Measurements from ENCODE around the gene HACD3.

Gene HACD3

GRCh38 chr15:65610871-65611718, 80.8 kb downstream of the HACD3 start, which contains the start of gene INTS14:
Gene INTS14 (minus strand): TSS chr15:65611131. CDS start chr15:65607380, 3,751 bp downstream.
- TF ChIP-seq GATA3 (IDR thresholded peaks at IDR 0.05; ENCODE audit: low read depth, low read length) (no peak), GATA2 (IDR thresholded peaks at IDR 0.05; ENCODE audit: low read depth, low read length) (no peak)

GRCh38 chr15:65611888-65612615, 81.8 kb downstream of the HACD3 start:
- TF ChIP-seq GATA2 (IDR thresholded peaks at IDR 0.05; ENCODE audit: low read depth, low read length) (no peak), GATA3 (IDR thresholded peaks at IDR 0.05; ENCODE audit: low read depth, low read length) (no peak)

- no peak for TF ChIP-seq GATA3 (IDR thresholded peaks at IDR 0.05; ENCODE audit: low read depth, low read length)
- TF ChIP-seq GATA2 (IDR thresholded peaks at IDR 0.05; ENCODE audit: low read depth, low read length): no peak
Observed at GRCh38 chr15:65612616-65612946, 82.3 kb downstream of the HACD3 start.

- TF ChIP-seq GATA2 (IDR thresholded peaks at IDR 0.05; ENCODE audit: low read depth, low read length) (no peak), GATA3 (IDR thresholded peaks at IDR 0.05; ENCODE audit: low read depth, low read length) (no peak)
Observed at GRCh38 chr15:65612949-65613744, 82.9 kb downstream of the HACD3 start.

GRCh38 chr15:65618560-65619109, 88.4 kb downstream of the HACD3 start:
- TF ChIP-seq GATA2 (IDR thresholded peaks at IDR 0.05; ENCODE audit: low read depth, low read length): no peak
- TF ChIP-seq GATA3 (IDR thresholded peaks at IDR 0.05; ENCODE audit: low read depth, low read length): no peak

- no peak for TF ChIP-seq GATA2 (IDR thresholded peaks at IDR 0.05; ENCODE audit: low read depth, low read length)
- TF ChIP-seq GATA3 (IDR thresholded peaks at IDR 0.05; ENCODE audit: low read depth, low read length): no peak
Observed at GRCh38 chr15:65619626-65620290, 89.5 kb downstream of the HACD3 start.

GRCh38 chr15:65620833-65621232, 90.6 kb downstream of the HACD3 start:
- no peak for TF ChIP-seq GATA2 (IDR thresholded peaks at IDR 0.05; ENCODE audit: low read depth, low read length)
- no peak for TF ChIP-seq GATA3 (IDR thresholded peaks at IDR 0.05; ENCODE audit: low read depth, low read length)

- TF ChIP-seq GATA2 (IDR thresholded peaks at IDR 0.05; ENCODE audit: low read depth, low read length): no peak
- TF ChIP-seq GATA3 (IDR thresholded peaks at IDR 0.05; ENCODE audit: low read depth, low read length): no peak
Observed at GRCh38 chr15:65621638-65622037, 91.4 kb downstream of the HACD3 start, which contains the start of gene SLC24A1. Gene SLC24A1 (plus strand): TSS chr15:65621938. CDS start chr15:65624081, 2,143 bp downstream.

GRCh38 chr15:65623103-65623502, 92.8 kb downstream of the HACD3 start:
- no peak for TF ChIP-seq GATA2 (IDR thresholded peaks at IDR 0.05; ENCODE audit: low read depth, low read length)
- no peak for TF ChIP-seq GATA3 (IDR thresholded peaks at IDR 0.05; ENCODE audit: low read depth, low read length)

- TF ChIP-seq GATA2 (IDR thresholded peaks at IDR 0.05; ENCODE audit: low read depth, low read length): no peak
- no peak for TF ChIP-seq GATA3 (IDR thresholded peaks at IDR 0.05; ENCODE audit: low read depth, low read length)
Observed at GRCh38 chr15:65626856-65627255, 96.6 kb downstream of the HACD3 start.

All from SH-SY5Y (cell line).